ENCODE results near the gene BCL7A.

DNA sequence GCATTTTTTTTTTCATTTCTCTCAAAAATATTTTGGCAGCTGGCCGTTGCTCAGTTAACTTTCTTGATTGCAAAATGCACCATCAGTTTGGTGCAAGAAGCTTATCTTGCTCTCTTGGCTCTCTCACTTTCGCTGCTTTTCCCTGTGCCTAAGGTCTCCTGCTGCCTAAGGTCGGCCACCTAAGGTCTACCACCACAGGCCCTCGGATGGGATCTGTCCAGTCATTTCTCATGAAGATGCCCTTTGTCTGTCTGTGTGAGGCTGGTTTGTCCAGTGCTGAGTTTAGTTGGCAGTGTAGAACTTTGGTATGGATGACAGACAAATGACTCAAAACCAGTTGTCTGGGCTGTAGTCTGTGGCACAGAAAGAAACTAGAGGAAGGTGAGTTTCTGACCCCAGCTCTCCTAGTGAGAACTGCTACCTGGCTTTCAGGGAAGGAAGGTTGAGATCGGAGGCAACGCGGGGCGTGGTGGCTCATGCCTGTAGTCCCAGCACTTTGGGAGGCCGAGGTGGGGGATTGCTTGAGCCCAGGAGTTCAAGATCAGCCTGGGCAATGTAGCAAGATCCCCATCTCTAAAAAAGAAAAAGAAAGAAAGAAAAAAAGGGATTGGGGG lies 59.5 kb downstream of the BCL7A start:
- TF ChIP-seq GABPA (IDR thresholded peaks at IDR 0.05 in 1 of 2, conservative IDR thresholded peaks at IDR 0.05 in 1 of 2) (no peak), CTCF (IDR thresholded peaks at IDR 0.05; ENCODE audit: low read depth, low read length, missing input control) (no peak), MAX (IDR thresholded peaks at IDR 0.05) (no peak), ZBTB33 (IDR thresholded peaks at IDR 0.05) (no peak), JUND (IDR thresholded peaks at IDR 0.05) (no peak)
